Renal cortex interstitium (tissue), 11 donors: Measurements from ENCODE around the gene CFAP99. TPM values are rescaled to one million over a fixed set of nuclear protein-coding genes. Genes with fewer than 3 reads are reported as not detected.

Experiments used
- DNase-seq, 11 donors: peaks; one replicate each; pipeline ENCODE4 v3.0.0-alpha.2; 2013; ENCODE audit warnings: low read depth in 9 of 11, low spot score in 4 of 11; ENCODE audit errors: extremely low read depth in 1 of 11
- polyA plus RNA-seq, 3 donors: library from polyadenylated mRNA; unstranded; fragments of 120-200 nt; gene quantifications; one replicate each; pipeline ENCODE4 v1.2.1, GENCODE V29; 2013; ENCODE audit not compliant: insufficient read length in 3 of 3

The CFAP99 gene
- polyA plus RNA-seq, 3 donors = 0.78 to 1.5 (median 0.85) TPM

- DNase-seq = no peak
Measured at GRCh38 chr4:2438822-2439718, 20.3 kb downstream of the CFAP99 start.

- DNase-seq = peak in 1 of 11 donors; percentile 26
Measured at GRCh38 chr4:2441393-2442174, 22.8 kb downstream of the CFAP99 start.

- no peak for DNase-seq
Measured at GRCh38 chr4:2442175-2442993, 23.6 kb downstream of the CFAP99 start.

GRCh38 chr4:2443061-2443730 lies 24.4 kb downstream of the CFAP99 start:
- DNase-seq = no peak

- DNase-seq = no peak
Measured at GRCh38 chr4:2443956-2444740, 25.4 kb downstream of the CFAP99 start.

GRCh38 chr4:2445130-2445529 lies 26.4 kb downstream of the CFAP99 start:
- no peak for DNase-seq

GRCh38 chr4:2445571-2445970 lies 26.8 kb downstream of the CFAP99 start:
- DNase-seq = no peak

- no peak for DNase-seq
Measured at GRCh38 chr4:2446656-2447564, 28.2 kb downstream of the CFAP99 start.

GRCh38 chr4:2448589-2448988 lies 29.8 kb downstream of the CFAP99 start:
- DNase-seq = no peak

- DNase-seq = no peak
Measured at GRCh38 chr4:2449051-2449450, 30.3 kb downstream of the CFAP99 start.

GRCh38 chr4:2449511-2450392 lies 31.0 kb downstream of the CFAP99 start:
- DNase-seq = no peak

GRCh38 chr4:2450394-2451035 lies 31.8 kb downstream of the CFAP99 start:
- DNase-seq = no peak

- no peak for DNase-seq
Measured at GRCh38 chr4:2451036-2451520, 32.3 kb downstream of the CFAP99 start.

- DNase-seq = no peak
Measured at GRCh38 chr4:2451821-2452785, 33.3 kb downstream of the CFAP99 start.
